HFFc6 (cell line): ENCODE results near the gene TP63. TPM values are rescaled to one million over a fixed set of nuclear protein-coding genes. Genes with fewer than 3 reads are reported as not detected.

ENCODE experiments used
- DNase-seq: peaks from one replicate; pipeline ENCODE4 v3.0.0-alpha.2; 2018
- H3K27ac Mint-ChIP-seq: 2 replicates; pipeline ENCODE4 v1.8.0; 2020; ENCODE audit warnings: mild to moderate bottlenecking, mixed read lengths
- H3K27me3 Mint-ChIP-seq: 2 replicates; pipeline ENCODE4 v1.8.0; 2021; ENCODE audit warnings: mild to moderate bottlenecking, moderate library complexity, mixed read lengths; ENCODE audit not compliant: insufficient read depth
- H3K36me3 Mint-ChIP-seq: 2 replicates; pipeline ENCODE4 v1.8.0; 2021; ENCODE audit warnings: low read depth, mixed read lengths
- H3K4me1 Mint-ChIP-seq: 2 replicates; pipeline ENCODE4 v1.8.0; 2020; ENCODE audit warnings: low read depth, mixed read lengths
- H3K4me3 Mint-ChIP-seq: 2 replicates; pipeline ENCODE4 v1.8.0; 2020; ENCODE audit warnings: mild to moderate bottlenecking, moderate library complexity, mixed read lengths
- H3K9me3 Mint-ChIP-seq: 2 replicates; pipeline ENCODE4 v1.8.0; 2020; ENCODE audit warnings: mild to moderate bottlenecking, mixed read lengths
- total RNA-seq, 6 experiments: library from RNA; stranded (reverse); fragmentation: NEBNext Ultra II Directional; extraction: Animal tissue kit (Norgen Biotek cat#: 25700); gene quantifications; 2 replicates in 1 of 6; 3 replicates in 5 of 6; pipeline ENCODE4 v1.2.3, GENCODE V29; 2021
- TF ChIP-seq, protein P1 (sequence below): fragments of 200-600 bp; sonication (generic); IDR thresholded peaks from 2 replicates; pipeline ENCODE4 v1.5.0; 2021; ENCODE audit warnings: antibody characterized with exemption, mild to moderate bottlenecking

Gene TP63
- total RNA-seq, 6 experiments from 2014 or later, result not detected

DNA sequence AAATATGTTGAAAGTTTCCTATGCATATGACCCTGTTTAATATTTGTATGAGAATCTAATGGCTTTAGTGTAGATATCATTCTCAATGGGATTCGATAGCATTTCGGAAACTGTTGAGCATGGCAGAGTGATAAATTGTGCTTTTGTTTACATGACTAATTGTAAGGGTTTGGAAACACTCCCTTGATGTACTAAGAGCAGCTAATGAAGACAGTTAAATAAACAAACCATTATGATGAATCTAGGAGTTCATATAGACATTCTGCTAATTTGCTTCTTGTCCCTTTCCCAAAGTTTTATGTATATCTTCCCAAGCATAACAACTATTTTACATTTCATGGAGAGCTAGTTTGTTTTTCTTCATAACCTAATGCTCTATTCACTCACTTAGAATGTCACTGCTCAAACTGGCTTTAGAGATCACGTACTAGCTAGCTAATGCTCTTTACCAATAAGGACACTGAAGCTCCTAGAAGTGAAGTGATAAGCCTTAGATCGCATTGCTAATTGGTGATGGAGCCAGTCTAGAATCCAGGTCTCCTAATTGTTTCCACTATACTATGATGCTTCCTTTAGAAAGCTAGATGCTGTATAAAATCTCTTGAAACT lies 140.8 kb downstream of the TP63 start:
- Mint-ChIP-seq H3K27ac (no peak overlapping the region), H3K9me3 (no peaks in the 10 kb centered on the region), H3K27me3 (no peaks in the 10 kb centered on the region), H3K4me3 (no peak overlapping the region), H3K4me1 (peaks cover 10% of the 10 kb centered on the region), H3K36me3 (no peaks in the 10 kb centered on the region)
- DNase-seq, result no peak
- TF ChIP-seq, protein P1, sequence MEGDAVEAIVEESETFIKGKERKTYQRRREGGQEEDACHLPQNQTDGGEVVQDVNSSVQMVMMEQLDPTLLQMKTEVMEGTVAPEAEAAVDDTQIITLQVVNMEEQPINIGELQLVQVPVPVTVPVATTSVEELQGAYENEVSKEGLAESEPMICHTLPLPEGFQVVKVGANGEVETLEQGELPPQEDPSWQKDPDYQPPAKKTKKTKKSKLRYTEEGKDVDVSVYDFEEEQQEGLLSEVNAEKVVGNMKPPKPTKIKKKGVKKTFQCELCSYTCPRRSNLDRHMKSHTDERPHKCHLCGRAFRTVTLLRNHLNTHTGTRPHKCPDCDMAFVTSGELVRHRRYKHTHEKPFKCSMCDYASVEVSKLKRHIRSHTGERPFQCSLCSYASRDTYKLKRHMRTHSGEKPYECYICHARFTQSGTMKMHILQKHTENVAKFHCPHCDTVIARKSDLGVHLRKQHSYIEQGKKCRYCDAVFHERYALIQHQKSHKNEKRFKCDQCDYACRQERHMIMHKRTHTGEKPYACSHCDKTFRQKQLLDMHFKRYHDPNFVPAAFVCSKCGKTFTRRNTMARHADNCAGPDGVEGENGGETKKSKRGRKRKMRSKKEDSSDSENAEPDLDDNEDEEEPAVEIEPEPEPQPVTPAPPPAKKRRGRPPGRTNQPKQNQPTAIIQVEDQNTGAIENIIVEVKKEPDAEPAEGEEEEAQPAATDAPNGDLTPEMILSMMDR, result no peak

DNA sequence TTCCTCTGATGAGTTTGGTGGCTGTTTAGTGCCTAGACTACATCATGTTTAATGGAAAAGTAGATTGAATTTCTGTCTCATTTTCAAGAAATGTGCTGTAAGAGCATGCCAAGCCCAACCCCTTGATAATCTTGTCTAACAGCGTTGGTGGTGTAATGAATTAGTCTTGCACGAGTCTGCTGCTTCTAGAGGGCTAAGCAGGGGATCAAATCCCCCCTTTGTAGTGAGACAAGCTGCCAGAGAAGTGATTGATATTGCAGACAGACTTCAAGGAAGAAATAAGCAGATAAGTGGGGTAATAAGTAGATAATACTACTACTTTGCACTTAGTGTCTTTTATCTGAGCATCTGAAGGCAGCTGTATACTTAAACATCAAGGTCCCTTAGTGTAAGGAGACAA lies 141.4 kb downstream of the TP63 start:
- H3K9me3 Mint-ChIP-seq, result no peaks in the 10 kb centered on the region
- DNase-seq, result no peak
- H3K4me1 Mint-ChIP-seq, result peaks cover 10% of the 10 kb centered on the region
- TF ChIP-seq, protein P1, result no peak
- H3K27me3 Mint-ChIP-seq, result peaks cover 1% of the 10 kb centered on the region; the same call in 1 of the 2 replicates
- H3K4me3 Mint-ChIP-seq, result no peak overlapping the region
- no peaks in the 10 kb centered on the region for H3K36me3 Mint-ChIP-seq
- H3K27ac Mint-ChIP-seq, result peak overlapping the region; percentile 55; the same call in 1 of the 2 replicates

DNA sequence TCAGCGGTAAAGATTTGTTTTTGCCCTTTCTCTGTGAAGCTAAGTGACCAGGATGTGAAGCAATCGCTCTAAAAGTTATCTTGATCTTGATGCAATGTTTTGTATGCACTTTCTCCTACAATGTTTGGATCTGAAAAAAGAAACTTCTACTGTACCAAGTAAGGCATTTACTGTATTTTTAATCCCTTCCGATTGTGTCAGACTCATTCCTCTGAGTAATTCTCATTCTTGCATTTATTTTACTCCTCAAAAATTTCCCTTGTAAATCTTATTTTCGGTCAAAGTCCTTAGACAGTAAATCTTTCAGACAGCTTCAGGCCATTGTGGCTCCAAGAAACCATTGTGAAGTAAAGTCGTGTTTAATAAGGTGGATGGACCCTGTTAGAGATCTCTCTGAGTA lies 141.9 kb downstream of the TP63 start:
- H3K4me1 Mint-ChIP-seq, result peaks cover 10% of the 10 kb centered on the region
- no peak overlapping the region for H3K4me3 Mint-ChIP-seq
- DNase-seq, result peak; percentile 28
- peaks cover 1% of the 10 kb centered on the region; the same call in 1 of the 2 replicates for H3K27me3 Mint-ChIP-seq
- H3K27ac Mint-ChIP-seq, result peak overlapping the region; percentile 55; the same call in 1 of the 2 replicates
- H3K36me3 Mint-ChIP-seq, result no peaks in the 10 kb centered on the region
- H3K9me3 Mint-ChIP-seq, result no peaks in the 10 kb centered on the region
- TF ChIP-seq, protein P1, result no peak

DNA sequence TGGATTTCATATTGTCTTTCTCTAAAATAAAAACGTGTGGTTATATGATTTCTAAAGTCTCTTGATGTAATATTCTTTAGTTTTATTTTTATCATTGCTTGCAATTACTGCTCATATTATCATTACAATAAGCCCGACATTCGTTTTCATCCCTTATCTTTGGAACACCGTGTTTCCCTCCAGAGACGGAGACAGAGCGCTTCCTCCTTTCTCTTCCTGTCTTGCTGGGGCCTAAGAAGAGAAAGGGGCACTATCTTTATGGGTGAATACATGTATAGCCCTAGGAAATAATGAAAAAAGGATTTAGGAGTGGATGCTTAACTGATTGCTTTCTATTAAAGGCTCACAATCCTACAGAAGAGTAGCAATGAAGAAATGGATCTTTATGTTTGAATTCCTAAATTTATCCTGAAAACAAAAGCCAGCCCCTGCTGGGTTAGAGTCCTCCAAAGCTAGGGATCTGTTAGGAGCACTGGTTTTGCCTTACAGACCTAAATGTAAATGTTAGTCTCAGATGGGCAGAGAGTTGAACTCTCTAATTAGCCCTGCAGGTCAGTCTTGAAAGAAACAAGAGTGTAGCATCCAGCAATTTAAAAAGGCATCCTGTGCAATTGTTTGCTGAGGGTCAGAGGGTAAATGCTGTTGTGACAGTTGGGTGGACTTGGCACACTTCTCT lies 145.1 kb downstream of the TP63 start:
- H3K4me3 Mint-ChIP-seq, result no peak overlapping the region
- H3K36me3 Mint-ChIP-seq, result no peaks in the 10 kb centered on the region
- H3K27me3 Mint-ChIP-seq, result peaks cover 3% of the 10 kb centered on the region; the same call in 1 of the 2 replicates
- H3K27ac Mint-ChIP-seq, result no peak overlapping the region
- H3K9me3 Mint-ChIP-seq, result no peaks in the 10 kb centered on the region
- peaks cover 10% of the 10 kb centered on the region for H3K4me1 Mint-ChIP-seq
- TF ChIP-seq, protein P1, result no peak
- no peak for DNase-seq

DNA sequence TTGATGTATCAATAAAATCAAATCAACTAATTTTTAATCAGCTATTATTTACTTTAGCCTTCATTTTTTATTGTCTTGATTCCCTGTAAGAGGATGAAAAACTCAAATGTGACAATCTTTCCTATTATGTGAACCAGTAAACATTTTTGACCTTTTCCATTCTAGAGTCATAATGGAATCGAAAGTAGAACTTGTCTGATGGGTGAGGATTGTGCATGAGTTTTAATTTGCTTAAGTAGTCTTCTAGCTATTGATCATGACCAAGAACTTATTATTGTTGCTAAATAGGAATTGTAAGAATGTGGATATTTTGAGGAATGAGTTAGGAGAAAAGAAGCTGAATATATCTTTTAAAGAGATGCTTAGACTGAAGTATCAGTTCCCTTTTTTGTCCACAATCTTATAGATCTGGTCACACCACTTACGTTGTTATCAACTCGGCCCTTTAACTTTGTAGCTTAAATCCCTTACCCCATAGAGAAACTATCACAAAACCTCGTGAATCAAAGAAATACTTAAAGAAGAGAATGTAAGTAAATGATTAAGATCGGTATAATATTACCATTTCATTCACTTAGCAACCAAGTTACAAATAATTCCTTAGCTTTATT lies 147.3 kb downstream of the TP63 start:
- H3K4me3 Mint-ChIP-seq, result no peak overlapping the region
- H3K9me3 Mint-ChIP-seq, result no peaks in the 10 kb centered on the region
- TF ChIP-seq, protein P1, result no peak
- H3K36me3 Mint-ChIP-seq, result no peaks in the 10 kb centered on the region
- H3K4me1 Mint-ChIP-seq, result no peaks in the 10 kb centered on the region; the same call in 1 of the 2 replicates
- no peak overlapping the region for H3K27ac Mint-ChIP-seq
- no peak for DNase-seq
- peaks cover 3% of the 10 kb centered on the region; the same call in 1 of the 2 replicates for H3K27me3 Mint-ChIP-seq
